ENCODE data around the gene TOR1B.

TOR1B gene

DNA sequence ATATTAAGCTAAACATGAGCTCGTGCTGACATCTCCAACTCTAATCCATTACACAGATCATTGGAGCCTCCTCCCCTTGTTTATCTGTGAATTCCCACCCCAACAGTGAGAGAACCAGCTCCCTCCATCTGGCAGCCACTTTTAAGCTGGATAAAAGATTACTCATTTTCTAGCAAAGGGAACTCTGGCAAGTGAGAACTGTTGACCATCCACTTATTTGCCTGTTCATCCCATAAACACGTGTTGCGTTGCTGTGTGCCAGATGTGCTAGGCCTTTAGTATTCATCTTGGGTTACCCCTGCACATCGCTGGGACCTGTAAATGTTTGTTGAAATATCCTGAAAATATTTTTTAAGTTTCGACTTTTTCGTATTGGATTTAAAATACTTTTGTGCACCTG lies 23.4 kb downstream of the TOR1B start:
- Histone ChIP-seq H3K4me1 (ENCODE audit: insufficient read depth, poor library complexity, severe bottlenecking) (no peaks in the 10 kb centered on the region), H3K27me3 (ENCODE audit: insufficient read depth, poor library complexity, severe bottlenecking) (no peaks in the 10 kb centered on the region), H3K36me3 (ENCODE audit: low read depth) (peaks cover 38% of the 10 kb centered on the region), H3K4me3 (ENCODE audit: severe bottlenecking) (no peak overlapping the region), H3K9me3 (ENCODE audit: severe bottlenecking) (no peaks in the 10 kb centered on the region), H3K27ac (ENCODE audit: poor library complexity, severe bottlenecking) (no peak overlapping the region)
- ATAC-seq (ENCODE audit: low read depth) (no peak), DNase-seq (ENCODE audit: low spot score) (no peak)
- TF ChIP-seq, protein P1, sequence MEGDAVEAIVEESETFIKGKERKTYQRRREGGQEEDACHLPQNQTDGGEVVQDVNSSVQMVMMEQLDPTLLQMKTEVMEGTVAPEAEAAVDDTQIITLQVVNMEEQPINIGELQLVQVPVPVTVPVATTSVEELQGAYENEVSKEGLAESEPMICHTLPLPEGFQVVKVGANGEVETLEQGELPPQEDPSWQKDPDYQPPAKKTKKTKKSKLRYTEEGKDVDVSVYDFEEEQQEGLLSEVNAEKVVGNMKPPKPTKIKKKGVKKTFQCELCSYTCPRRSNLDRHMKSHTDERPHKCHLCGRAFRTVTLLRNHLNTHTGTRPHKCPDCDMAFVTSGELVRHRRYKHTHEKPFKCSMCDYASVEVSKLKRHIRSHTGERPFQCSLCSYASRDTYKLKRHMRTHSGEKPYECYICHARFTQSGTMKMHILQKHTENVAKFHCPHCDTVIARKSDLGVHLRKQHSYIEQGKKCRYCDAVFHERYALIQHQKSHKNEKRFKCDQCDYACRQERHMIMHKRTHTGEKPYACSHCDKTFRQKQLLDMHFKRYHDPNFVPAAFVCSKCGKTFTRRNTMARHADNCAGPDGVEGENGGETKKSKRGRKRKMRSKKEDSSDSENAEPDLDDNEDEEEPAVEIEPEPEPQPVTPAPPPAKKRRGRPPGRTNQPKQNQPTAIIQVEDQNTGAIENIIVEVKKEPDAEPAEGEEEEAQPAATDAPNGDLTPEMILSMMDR (IDR thresholded peaks at IDR 0.05; ENCODE audit: poor library complexity, severe bottlenecking): no peak

DNA sequence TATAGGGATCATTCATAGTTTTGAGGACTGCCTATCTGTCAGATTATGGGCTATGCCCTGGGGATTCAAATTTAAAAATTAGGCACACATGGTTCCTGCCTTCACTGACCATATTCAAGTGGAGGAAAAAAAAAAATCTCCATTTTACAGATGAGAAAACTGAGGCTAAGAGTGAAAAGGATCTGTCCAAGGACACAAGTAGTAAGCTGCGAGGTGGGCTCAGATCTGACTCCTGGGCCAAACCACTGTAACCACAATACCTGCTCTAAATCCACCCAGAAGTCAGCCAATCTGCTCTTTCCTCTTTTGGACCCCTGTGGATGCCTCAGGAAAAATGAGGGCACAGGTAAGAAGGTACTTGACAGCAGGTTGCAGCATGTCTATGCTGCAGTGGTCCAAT lies 23.8 kb downstream of the TOR1B start:
- peaks cover 38% of the 10 kb centered on the region for H3K36me3 ChIP-seq (ENCODE audit: low read depth)
- no peak for DNase-seq (ENCODE audit: low spot score)

DNA sequence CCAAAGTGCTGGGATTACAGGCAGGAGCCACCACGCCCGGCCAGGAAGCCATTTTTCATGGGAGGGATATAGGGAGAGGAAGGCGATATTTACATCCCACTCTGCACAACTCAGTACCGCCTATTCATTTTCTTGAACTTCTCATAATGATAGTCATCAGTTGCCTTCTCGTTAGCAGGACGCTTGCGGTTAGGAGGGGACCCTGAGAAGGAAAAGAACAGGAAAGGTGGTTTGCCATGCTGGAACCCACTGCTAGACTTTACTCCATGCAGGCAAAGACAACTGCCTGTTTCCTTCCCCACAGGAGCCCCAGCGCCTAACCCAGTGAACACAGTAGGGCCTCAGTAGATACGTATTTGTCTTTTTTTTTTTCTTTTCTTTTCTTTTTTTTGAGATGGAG lies 25.1 kb downstream of the TOR1B start:
- H3K27me3 ChIP-seq (ENCODE audit: insufficient read depth, poor library complexity, severe bottlenecking): no peaks in the 10 kb centered on the region
- no peak overlapping the region for H3K4me3 ChIP-seq (ENCODE audit: severe bottlenecking)
- H3K9me3 ChIP-seq (ENCODE audit: severe bottlenecking): no peaks in the 10 kb centered on the region
- DNase-seq (ENCODE audit: low spot score) (no peak), ATAC-seq (ENCODE audit: low read depth) (no peak)
- H3K4me1 ChIP-seq (ENCODE audit: insufficient read depth, poor library complexity, severe bottlenecking): no peaks in the 10 kb centered on the region
- TF ChIP-seq, protein P1 (IDR thresholded peaks at IDR 0.05; ENCODE audit: poor library complexity, severe bottlenecking): no peak
- peaks cover 43% of the 10 kb centered on the region for H3K36me3 ChIP-seq (ENCODE audit: low read depth)
- no peak overlapping the region for H3K27ac ChIP-seq (ENCODE audit: poor library complexity, severe bottlenecking)

More for the DNA sequence above, 23.8 kb downstream of the TOR1B start:
- no peaks in the 10 kb centered on the region for H3K9me3 ChIP-seq (ENCODE audit: severe bottlenecking)
- no peak overlapping the region for H3K27ac ChIP-seq (ENCODE audit: poor library complexity, severe bottlenecking)
- no peak for ATAC-seq (ENCODE audit: low read depth)
- TF ChIP-seq, protein P1 (IDR thresholded peaks at IDR 0.05; ENCODE audit: poor library complexity, severe bottlenecking): no peak
- H3K4me1 ChIP-seq (ENCODE audit: insufficient read depth, poor library complexity, severe bottlenecking): no peaks in the 10 kb centered on the region
- no peak overlapping the region for H3K4me3 ChIP-seq (ENCODE audit: severe bottlenecking)
- no peaks in the 10 kb centered on the region for H3K27me3 ChIP-seq (ENCODE audit: insufficient read depth, poor library complexity, severe bottlenecking)

DNA sequence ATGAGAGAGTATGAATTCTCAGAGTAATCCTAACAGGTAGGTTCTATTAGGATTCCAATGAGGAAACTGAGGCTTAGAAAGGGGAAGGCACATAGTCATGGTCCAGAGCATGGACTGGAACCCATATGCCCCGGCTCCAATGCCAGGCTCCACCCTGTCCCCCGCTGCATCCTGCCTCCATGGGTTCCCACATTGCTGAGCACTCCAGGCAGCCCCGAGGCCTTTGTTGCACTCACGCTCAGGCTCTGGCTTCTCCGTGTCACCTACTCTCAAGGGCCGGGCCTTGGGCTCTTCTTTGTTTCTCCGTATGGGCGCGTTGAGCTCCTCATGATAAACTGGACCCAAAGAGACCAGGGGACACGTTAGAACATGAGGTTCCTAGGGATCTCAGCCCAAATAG lies 26.0 kb downstream of the TOR1B start:
- Histone ChIP-seq H3K9me3 (ENCODE audit: severe bottlenecking) (no peaks in the 10 kb centered on the region), H3K4me1 (ENCODE audit: insufficient read depth, poor library complexity, severe bottlenecking) (peaks cover 2% of the 10 kb centered on the region), H3K4me3 (ENCODE audit: severe bottlenecking) (no peak overlapping the region), H3K27me3 (ENCODE audit: insufficient read depth, poor library complexity, severe bottlenecking) (no peaks in the 10 kb centered on the region), H3K27ac (ENCODE audit: poor library complexity, severe bottlenecking) (no peak overlapping the region), H3K36me3 (ENCODE audit: low read depth) (peaks cover 46% of the 10 kb centered on the region)
- no peak for DNase-seq (ENCODE audit: low spot score)
- TF ChIP-seq, protein P1 (IDR thresholded peaks at IDR 0.05; ENCODE audit: poor library complexity, severe bottlenecking): no peak
- ATAC-seq (ENCODE audit: low read depth): no peak

DNA sequence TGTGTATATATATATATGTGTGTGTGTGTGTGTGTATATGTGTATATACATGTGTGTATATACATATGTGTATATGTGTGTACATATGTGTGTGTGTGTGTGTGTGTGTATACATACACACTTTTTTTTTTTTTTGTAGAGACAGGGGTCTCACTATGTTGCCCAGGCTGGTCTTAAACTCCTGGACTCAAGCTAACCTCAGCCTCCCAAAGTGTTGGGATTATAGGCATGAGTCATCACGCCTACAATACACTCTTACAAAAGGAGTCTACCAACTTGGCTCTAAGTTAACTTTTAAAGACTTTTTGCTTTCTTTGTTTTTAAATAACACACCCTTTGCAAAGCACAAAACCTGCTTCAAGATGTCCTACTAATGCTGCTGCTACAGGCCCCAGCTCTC lies 30.0 kb downstream of the TOR1B start:
- ATAC-seq (ENCODE audit: low read depth) (no peak), DNase-seq (ENCODE audit: low spot score) (no peak)
- Histone ChIP-seq H3K27me3 (ENCODE audit: insufficient read depth, poor library complexity, severe bottlenecking) (no peaks in the 10 kb centered on the region), H3K36me3 (ENCODE audit: low read depth) (peaks cover 42% of the 10 kb centered on the region), H3K27ac (ENCODE audit: poor library complexity, severe bottlenecking) (no peak overlapping the region), H3K4me1 (ENCODE audit: insufficient read depth, poor library complexity, severe bottlenecking) (peaks cover 5% of the 10 kb centered on the region), H3K4me3 (ENCODE audit: severe bottlenecking) (no peak overlapping the region), H3K9me3 (ENCODE audit: severe bottlenecking) (no peaks in the 10 kb centered on the region)
- TF ChIP-seq, protein P1 (IDR thresholded peaks at IDR 0.05; ENCODE audit: poor library complexity, severe bottlenecking): no peak
